Heart left ventricle (tissue), 13 donors: ENCODE results near the gene LAMA4.

Experiments
- POLR2A ChIP-seq, 2 donors: fragments of 450-650 bp; IDR thresholded peaks; one replicate each; pipeline ENCODE4 v1.6.1; 2017; ENCODE audit warnings: antibody characterized with exemption in 2 of 2, mild to moderate bottlenecking in 2 of 2, moderate library complexity in 2 of 2
- TF ChIP-seq, protein P1 (sequence below), 12 donors: fragments of 200-600 bp; sonication (generic) in 4 of 12; IDR thresholded peaks; one replicate each; pipeline versions ENCODE4 v1.5.0 to v1.8.0; 2018 to 2022; ENCODE audit warnings: antibody characterized with exemption in 12 of 12, mild to moderate bottlenecking in 5 of 12
- donor health status: ischemic (EF 13 %, LVEDD 7.1; RV severe dilation, severe dysfunction).
- donor health status: DM: no; HTN: yes; CAD: no.
- donor health status: DM: no; HTN: no; CAD: no.
- donor health status: ischemic (EF 25% LVEDD 6.9; RV normal size, moderate dysfunction).
- donor health status: ischemic (EF 25% LVEDD 5.7; RV mildly dilated, moderate dysfunction).
- donor health status: ischemic (EF 35%, LVEDD 5.7; RV mildly dilated, moderate dysfunction).
- donor health status: nonischemic (EF 11% LVEDD 7.7; RV severe dilation, severe dysfunction).
- donor health status: DM: yes; HTN: yes; CAD: no.
- donor health status: PGD.
- donor health status: ischemic (EF 29% LVEDD 5.4; RV normal size, mild dysfunction).
- donor health status: nonischemic (EF 23%, LVEDD 6.1; RV moderate dilation, normal function).

DNA sequence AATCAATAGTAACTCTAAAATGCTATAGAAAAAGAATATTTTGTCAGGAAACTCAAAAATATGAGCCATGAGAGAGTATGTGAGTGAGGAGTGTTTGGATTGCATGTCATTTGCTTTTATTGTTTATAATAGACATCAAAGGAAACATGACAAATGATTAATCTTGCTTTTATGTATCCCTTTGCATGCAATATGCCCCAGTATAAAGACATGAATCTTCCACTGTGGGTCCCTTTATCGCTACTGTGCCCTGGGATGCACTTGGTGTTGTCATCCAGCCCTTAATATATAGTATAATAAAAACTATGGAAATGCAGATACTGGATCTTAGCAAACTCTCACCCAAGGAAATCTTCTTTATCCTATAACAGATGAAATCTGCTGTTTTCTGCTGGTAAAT, 77.3 kb downstream of the LAMA4 start:
- TF ChIP-seq, protein P1, sequence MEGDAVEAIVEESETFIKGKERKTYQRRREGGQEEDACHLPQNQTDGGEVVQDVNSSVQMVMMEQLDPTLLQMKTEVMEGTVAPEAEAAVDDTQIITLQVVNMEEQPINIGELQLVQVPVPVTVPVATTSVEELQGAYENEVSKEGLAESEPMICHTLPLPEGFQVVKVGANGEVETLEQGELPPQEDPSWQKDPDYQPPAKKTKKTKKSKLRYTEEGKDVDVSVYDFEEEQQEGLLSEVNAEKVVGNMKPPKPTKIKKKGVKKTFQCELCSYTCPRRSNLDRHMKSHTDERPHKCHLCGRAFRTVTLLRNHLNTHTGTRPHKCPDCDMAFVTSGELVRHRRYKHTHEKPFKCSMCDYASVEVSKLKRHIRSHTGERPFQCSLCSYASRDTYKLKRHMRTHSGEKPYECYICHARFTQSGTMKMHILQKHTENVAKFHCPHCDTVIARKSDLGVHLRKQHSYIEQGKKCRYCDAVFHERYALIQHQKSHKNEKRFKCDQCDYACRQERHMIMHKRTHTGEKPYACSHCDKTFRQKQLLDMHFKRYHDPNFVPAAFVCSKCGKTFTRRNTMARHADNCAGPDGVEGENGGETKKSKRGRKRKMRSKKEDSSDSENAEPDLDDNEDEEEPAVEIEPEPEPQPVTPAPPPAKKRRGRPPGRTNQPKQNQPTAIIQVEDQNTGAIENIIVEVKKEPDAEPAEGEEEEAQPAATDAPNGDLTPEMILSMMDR (IDR thresholded peaks at IDR 0.05): no peak
- TF ChIP-seq POLR2A (IDR thresholded peaks at IDR 0.05): no peak
